ENCODE data around the gene PTX4. TPM values are rescaled to one million over a fixed set of nuclear protein-coding genes. Genes with fewer than 3 reads are reported as not detected.
A peak's percentile ranks its signal among the peaks of the same experiment; 100 is the strongest.

The PTX4 gene
- total RNA-seq, 1 donor from 2014 or later = 0.13 TPM

GRCh38 chr16:1525871-1526607 is 37.3 kb upstream of the PTX4 start:
- no peak for DNase-seq (ENCODE audit: low read depth in 2 of 2)

DNA sequence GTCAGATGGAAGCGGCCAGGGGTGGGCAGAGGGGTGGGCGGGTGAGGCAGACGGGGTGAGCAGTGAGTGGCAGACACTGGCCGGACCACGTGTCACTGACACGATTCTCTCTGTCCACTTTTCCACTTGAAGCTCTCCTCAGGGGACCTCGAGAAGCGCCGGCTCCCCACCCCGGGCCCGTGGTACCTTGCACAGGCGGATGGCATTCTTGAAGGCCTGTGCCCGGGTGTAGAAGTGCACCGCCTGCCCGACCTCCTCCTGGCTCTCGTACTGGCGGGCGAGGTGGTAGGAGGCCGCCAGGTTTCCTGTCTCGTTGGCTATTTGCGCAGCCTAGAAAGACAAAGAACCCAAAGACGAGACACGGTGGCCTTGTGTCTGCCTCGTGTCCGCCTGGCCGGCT is 35.6 kb upstream of the PTX4 start:
- DNase-seq (ENCODE audit: low read depth in 2 of 2) = no peak

DNA sequence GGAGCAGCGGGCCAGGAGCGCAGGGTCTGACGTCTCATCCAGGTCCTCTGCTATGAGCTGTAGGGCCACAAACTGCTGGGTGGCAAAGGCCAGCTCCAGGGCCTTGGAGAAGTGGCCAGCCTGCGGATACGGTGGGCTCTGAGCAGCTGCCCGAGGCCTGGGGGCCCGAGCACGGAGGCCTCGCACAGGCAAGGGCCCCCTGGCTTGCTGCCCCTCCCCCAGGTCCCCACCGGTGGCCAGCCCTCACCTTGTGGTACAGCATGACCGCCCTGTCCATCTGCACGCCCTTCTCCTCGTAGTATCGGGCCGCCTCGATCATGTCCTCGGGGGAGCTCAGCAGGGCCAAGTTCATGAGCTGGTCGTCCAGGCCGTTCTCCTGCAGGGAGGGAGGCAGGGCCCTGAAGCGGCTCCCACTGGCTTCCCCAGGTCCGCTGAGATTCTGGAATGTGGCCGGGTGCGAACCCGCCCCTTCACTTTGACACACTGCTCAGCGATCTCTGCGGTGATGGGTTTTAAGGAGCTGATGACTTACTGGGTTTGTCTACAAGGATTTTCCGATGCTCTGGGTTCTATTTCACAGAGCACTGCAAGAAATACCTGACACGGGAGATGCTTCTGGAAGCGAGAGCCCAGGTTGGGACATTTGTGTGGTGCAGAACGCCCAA is 35.0 kb upstream of the PTX4 start:
- DNase-seq (ENCODE audit: low read depth in 2 of 2) = no peak

DNA sequence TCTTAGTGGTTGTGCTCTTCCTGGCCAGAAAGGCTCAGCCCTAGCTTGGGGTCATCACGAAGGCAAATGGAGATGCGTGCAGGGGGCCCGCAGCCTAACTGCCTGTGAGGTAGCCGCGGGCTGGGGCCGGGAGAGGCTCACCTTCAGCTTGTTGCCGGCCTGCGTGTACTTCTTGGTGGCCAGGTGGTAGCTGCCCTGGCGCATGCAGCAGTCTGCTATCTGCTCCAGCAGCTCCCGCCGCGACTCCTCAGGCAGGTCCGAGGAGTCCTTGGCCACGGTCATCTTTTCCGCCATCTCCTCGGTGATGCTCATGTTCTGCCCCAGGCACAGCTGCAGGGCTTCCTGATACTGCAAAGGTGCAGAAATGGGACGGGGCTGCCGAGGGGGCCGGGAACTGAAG is 31.7 kb upstream of the PTX4 start:
- DNase-seq (ENCODE audit: low read depth in 2 of 2) = no peak

DNA sequence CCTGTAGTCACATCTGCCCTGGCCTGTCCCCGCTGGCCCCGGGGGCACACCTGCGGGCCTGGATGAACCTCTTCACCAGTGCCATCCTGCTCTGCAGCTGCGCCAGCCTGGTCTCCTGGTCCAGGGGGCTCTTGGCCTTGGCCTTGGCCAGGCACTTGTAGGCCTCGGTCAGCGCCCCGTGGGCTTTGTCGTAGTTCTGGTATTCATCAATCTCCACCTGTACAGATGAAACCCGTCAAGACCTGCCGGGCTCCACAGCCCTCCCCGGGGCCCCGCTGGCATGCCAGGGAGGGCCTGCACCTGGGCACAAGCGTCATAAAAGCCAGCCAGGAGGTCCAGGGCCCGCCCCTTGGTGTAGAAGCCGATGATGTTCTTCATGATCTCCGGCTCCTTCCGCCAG is 31.1 kb upstream of the PTX4 start:
- no peak for DNase-seq (ENCODE audit: low read depth in 2 of 2)

DNA sequence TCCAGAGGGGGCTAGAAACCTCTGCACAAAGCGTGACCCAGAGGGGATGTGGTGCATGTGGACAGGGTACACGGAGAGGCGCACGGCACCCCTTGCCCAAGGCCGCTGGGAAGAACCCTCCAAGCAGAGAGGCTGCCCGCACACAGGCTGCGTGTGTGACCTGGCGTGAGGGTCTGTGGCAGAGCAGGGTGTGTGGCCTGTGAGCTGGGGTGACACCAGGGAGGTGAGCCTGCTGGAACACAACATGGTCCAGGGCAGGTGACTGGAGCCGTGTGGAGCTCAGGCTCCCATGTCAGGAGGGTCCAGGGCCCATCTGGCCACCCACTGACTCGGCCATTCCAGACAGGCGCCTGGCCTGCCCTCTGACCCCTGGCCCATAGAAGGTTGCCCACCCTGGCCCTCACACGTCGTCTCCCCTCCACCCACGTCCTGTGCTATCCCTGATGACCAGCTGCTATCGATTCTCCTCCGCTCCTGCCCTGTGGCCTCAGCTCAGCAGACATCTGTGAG is 29.9 kb upstream of the PTX4 start:
- DNase-seq (ENCODE audit: low read depth in 2 of 2) = no peak

GRCh38 chr16:1514507-1514906 is 25.8 kb upstream of the PTX4 start:
- no peak for DNase-seq (ENCODE audit: low read depth in 2 of 2)

DNA sequence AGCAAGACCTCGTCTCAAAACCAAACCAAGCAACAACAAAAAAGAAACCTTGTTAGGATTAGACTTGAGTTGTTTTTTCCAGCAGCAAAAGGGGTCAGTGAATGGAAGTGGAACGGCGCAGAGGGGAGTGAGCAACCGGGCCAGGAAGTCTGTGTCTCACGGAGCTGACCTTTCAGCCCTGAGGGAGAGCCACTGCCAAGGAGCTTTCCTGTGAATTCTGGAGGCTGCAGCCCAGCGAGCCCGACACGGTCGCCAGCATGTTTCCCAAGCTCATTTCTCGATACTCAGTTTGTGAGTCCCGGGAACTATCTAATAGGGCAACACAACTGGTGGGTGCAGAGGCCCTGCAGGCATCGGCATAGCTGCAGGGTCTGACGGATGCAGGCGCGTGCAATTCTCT is 24.0 kb upstream of the PTX4 start:
- DNase-seq (ENCODE audit: low read depth in 2 of 2) = peak in 1 of 2 donors; percentile 82

DNA sequence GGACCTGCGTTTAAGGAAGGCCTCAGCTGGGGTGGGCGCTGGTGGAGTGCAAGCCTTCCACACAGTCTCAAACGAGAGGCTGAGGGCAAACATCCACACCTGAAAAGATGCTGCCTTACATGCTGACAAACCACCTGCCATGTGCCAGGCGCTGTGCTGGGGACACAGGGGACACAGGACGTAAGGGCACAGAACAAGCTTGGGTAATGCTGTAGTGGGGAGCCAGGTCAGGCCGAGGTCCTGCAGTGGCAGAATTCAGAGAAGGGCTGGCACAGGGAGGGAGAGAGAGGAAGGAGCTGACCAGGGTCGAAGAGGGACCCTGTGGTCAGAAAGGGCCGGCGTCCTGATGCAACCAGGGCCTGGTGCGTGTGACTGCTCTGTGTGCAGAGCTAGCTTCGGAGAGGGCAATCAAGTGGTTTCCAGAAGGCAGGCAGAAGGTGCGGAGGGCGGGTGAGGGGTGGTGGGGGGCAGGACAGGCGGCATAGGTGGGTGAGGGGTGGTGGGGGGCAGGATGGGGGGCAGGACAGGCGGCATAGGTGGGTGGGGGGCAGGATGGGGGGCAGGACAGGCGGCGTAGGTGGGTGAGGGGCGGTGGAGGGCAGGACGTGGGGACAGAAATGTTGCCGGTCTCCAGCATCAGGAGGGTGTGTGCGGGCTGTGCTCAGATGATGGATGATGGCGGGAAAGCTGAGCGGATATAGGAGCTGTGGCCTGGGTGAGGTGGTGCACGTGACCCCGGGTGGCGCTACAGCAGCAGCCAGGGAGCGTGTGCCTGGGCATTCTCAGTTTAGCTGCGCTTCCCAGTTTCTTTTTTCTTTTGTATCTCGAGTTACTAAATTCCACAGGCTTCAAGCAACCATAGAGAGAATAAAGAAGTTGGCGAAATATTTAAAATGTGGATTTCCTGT is 23.2 kb upstream of the PTX4 start:
- DNase-seq (ENCODE audit: low read depth in 2 of 2) = peak in 1 of 2 donors; percentile 43

GRCh38 chr16:1510941-1511351 is 22.2 kb upstream of the PTX4 start:
- no peak for DNase-seq (ENCODE audit: low read depth in 2 of 2)

GRCh38 chr16:1510272-1510671 is 21.5 kb upstream of the PTX4 start:
- no peak for DNase-seq (ENCODE audit: low read depth in 2 of 2)

DNA sequence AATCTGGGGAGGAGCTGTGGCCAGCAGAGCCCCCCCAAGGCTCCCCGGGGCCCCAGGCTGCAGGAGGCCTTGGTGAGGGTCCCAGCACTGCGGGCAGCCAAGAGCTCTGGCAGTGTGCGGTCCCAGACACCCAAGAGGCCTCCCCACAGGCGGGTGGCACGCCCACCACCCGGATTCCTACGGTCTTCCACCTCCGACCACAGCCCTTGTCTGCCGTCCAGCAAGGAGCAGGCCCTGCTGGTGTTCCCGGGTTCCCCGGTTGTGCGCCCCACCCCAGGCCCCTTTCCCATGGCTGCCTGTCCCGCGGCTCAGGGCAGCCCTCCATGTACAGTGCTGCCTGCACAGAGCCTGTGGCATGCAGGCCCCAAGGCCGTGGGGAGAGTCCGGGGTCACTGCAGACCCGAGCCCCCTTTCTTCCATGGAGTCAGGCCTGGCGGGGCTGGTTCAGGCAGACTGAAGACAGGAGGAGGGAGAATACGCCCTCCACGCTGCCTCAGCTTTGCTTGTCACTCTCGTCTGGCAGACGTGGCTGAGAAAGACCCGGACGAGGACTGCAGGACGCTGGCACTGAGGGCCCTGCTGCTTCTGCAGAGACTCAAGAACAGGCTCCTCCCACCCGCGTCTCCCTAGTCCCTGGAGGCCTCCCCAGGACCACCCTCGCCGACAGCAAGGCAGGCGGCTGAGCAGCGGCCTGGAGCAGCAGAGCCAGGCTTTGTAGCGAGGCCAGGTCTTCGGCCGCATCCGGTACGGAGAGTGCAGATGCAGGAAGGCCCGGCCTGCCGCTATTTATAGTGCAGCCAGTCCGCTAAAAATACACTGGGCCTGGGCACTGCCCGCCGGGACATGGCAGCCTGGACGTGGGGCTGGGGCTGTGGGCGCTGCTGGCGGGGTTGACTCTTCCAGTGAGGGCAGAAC is 20.8 kb upstream of the PTX4 start:
- DNase-seq (ENCODE audit: low read depth in 2 of 2) = peak in 1 of 2 donors; percentile 51

DNA sequence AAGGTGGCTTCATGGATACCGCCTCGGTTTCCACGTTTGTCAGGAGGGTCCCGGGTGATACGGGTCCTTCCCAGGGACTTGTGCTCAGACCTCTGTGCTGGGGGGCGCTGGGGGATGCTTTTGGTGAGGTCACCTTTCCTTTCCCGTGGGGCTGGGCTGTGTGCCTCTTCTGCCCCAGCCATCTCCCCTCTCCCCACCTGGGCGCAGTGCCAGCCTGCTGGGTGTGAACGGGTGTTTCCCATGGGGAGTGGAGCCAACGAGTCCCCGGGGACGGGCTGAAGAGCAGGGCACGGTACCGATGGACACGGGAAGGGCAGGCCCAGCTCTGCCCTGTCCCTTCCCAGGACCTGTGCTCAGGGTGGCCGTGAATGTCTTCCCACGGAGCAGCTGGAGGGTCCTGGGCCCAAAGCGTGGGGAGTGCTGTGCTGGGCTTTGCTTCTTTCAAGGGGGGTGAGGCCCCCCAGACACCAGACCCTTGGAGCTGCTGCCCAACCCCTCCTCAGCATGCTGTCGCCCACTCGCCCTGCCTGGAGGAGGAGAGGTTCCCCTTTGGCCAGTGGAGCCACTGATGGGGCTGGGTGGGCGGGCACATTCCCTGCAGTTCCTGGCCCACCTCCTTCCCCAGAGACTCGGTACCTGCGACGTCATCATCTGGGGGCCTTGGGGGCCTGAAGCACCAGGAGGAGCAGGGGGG is 19.9 kb upstream of the PTX4 start:
- DNase-seq (ENCODE audit: low read depth in 2 of 2) = no peak

GRCh38 chr16:1506494-1507213 is 17.9 kb upstream of the PTX4 start:
- DNase-seq (ENCODE audit: low read depth in 2 of 2) = no peak

DNA sequence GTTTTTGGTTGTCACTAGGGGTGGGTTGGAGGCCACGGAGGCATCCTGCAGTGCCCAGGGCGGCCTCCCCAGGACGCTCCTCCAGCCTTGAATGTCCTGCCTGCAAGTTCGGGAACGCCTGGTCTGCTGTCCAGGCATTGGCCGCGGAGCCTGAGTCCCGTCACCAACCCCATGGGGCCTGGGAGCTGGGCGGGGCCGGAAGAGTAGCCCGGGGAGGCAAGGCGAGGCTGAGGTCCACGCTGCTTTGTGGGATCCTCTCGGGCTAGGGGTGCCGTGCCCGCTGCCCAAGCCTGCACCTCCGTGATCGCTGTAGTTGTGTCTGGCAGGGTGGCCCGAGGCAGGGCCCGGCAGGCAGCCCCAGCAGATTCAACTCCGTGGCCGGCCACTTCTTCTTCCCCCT is 17.2 kb upstream of the PTX4 start:
- no peak for DNase-seq (ENCODE audit: low read depth in 2 of 2)

DNA sequence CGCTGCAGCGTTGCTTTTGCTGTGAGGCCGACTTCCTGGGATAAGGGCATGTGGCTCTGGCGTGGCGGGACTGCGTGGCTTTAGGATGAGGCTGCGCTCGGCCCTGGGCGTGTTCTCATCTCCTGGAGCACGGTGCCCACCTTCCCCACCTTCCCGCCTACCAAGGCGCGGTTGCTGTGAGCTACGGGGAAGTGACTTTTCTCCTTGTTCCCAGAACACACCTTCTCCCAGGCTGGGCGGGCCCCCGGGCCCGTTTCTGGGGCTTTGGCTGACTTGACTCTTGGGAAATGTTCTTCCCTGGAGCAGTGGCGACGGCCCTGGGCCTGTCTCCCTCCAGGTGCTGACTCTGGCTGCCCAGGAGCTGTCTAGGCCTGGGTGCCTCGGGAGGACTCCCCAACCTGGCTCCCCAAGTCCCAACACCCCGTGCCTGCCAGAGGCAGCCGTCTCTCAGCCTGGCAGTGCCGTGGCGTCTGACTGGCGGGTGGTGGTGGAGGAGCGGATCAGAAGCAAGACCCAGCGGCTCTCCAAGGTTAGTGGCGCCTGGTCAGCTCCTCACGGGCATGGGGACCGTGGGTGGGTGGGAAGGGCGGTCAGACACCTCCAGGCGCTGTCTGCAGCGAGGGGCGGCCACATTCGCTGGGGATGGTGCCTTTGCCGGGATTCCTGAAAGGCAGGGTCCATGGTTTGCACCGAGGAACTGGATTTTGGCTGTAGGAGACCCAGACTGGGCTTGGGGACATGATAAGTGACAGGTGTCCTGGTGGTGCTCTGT is 16.5 kb upstream of the PTX4 start:
- DNase-seq (ENCODE audit: low read depth in 2 of 2) = no peak

DNA sequence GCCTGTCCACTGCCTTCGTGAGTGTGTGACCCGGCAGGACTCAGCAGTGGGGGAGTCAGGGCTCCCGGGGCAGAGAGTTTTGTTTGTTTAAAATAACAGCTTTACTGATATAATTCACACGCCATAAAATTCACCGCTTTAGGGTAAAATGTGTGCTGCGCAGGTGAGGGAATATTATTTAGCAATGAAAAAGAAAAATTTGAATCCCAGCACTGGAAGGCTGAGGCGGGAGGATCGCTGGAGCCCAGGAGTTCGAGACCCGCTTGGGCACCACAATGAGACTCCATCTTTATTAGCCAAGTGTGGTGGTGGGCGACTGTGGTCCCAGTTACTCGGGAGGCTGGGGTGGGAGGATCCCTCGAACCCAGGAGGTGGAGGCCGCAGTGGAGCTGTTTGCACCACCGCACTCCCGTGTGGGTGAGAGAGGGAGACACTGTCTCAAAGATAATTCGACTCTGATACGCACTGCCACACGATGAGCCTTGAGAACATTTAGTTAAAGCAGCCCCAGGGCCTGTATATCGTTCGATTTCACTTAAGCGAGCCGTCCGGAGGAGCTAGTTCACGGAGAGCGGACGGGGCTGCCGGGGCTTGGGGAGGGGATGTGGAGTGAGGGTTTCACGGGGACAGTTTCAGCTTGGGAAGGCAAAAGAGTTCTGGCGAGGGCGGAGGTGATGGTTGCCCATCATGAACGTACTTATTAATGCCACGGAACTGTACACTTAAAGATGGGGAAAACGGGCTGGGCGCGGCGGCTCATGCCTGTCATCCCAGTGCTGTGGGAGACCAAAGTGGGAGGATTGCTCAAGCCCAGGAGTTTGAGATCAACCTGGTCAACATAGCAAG is 14.6 kb upstream of the PTX4 start:
- DNase-seq (ENCODE audit: low read depth in 2 of 2) = no peak

All from dermis microvascular lymphatic vessel endothelial cell (primary cell).